CD14-positive monocyte (primary cell): ENCODE results near the gene DMBT1. TPM values are rescaled to one million over a fixed set of nuclear protein-coding genes. Genes with fewer than 3 reads are reported as not detected.

Source experiments
- DNase-seq, 3 donors: peaks; one replicate each; pipeline ENCODE4 v3.0.0-alpha.2; 2011 to 2022
- H2AFZ ChIP-seq: 2 replicates; pipeline ENCODE4 v1.6.0; 2012; ENCODE audit warnings: mild to moderate bottlenecking, low read depth, low read length, inconsistent platforms; ENCODE audit not compliant: insufficient read depth, poor library complexity, severe bottlenecking
- H3K27ac ChIP-seq, 2 donors: 1 replicate in 1 of 2; 2 replicates in 1 of 2; pipeline ENCODE4 v1.5.1; 2012 to 2013; ENCODE audit warnings: low read length in 2 of 2, control low read depth in 1 of 2, inconsistent platforms in 1 of 2, low read depth in 1 of 2, mild to moderate bottlenecking in 1 of 2
- H3K27me3 ChIP-seq, 2 donors: one replicate each; pipeline versions ENCODE4 v1.6.0 to v1.6.1; 2011 to 2013; ENCODE audit warnings: low read length in 2 of 2; ENCODE audit not compliant: control insufficient read depth in 2 of 2, insufficient read depth in 2 of 2
- H3K36me3 ChIP-seq, 2 donors: replicated peaks in 1 of 2; 1 replicate in 1 of 2; 2 replicates in 1 of 2; pipeline versions ENCODE4 v1.5.1 to v1.6.1; 2012 to 2013; ENCODE audit warnings: low read length in 2 of 2, control low read depth in 1 of 2, inconsistent platforms in 1 of 2, mild to moderate bottlenecking in 1 of 2; ENCODE audit not compliant: insufficient read depth in 2 of 2, control insufficient read depth in 1 of 2
- H3K4me1 ChIP-seq, 2 donors: 1 replicate in 1 of 2; 2 replicates in 1 of 2; pipeline versions ENCODE4 v1.5.1 to v1.6.1; 2012 to 2013; ENCODE audit warnings: low read length in 2 of 2, control low read depth in 1 of 2, inconsistent platforms in 1 of 2, mild to moderate bottlenecking in 1 of 2, moderate library complexity in 1 of 2; ENCODE audit not compliant: insufficient read depth in 2 of 2, control insufficient read depth in 1 of 2
- H3K4me2 ChIP-seq: replicated peaks from 2 replicates; pipeline ENCODE3; 2012; ENCODE audit warnings: low read length, moderate library complexity, mild to moderate bottlenecking; ENCODE audit not compliant: poor library complexity, severe bottlenecking; ENCODE audit errors: extremely low read depth
- H3K4me3 ChIP-seq, 3 experiments: fragments of 200-600 bp in 1 of 3; sonication (generic) in 1 of 3; replicated peaks in 1 of 3; 1 replicate in 2 of 3; 2 replicates in 1 of 3; pipeline ENCODE4 v1.5.1; 2011 to 2013; ENCODE audit warnings: low read length in 3 of 3, mild to moderate bottlenecking in 3 of 3, control low read depth in 2 of 3, low read depth in 2 of 3, inconsistent platforms in 1 of 3, moderate library complexity in 1 of 3
- H3K79me2 ChIP-seq: 2 replicates; pipeline ENCODE4 v1.6.0; 2012; ENCODE audit warnings: mild to moderate bottlenecking, control low read depth, inconsistent platforms, low read length, moderate library complexity; ENCODE audit not compliant: insufficient read depth
- H3K9ac ChIP-seq: 2 replicates; pipeline ENCODE4 v1.6.0; 2017; ENCODE audit warnings: low read length, mild to moderate bottlenecking; ENCODE audit not compliant: insufficient read depth, poor library complexity, severe bottlenecking
- H3K9me3 ChIP-seq, 2 donors: replicated peaks in 1 of 2; 1 replicate in 1 of 2; 2 replicates in 1 of 2; pipeline versions ENCODE4 v1.5.1 to v1.6.1; 2012 to 2013; ENCODE audit warnings: low read length in 2 of 2, control low read depth in 1 of 2; ENCODE audit not compliant: control insufficient read depth in 1 of 2, insufficient read depth in 1 of 2
- H4K20me1 ChIP-seq: 2 replicates; pipeline ENCODE4 v1.6.0; 2012; ENCODE audit warnings: mild to moderate bottlenecking, low read length, control low read depth, moderate library complexity; ENCODE audit not compliant: insufficient read depth
- H3K27ac Mint-ChIP-seq, 7 donors: one replicate each; pipeline ENCODE4 v1.8.0; 2020; ENCODE audit warnings: mild to moderate bottlenecking in 7 of 7, mixed read lengths in 7 of 7, moderate library complexity in 6 of 7, inconsistent platforms in 2 of 7
- H3K27me3 Mint-ChIP-seq, 3 donors: one replicate each; pipeline ENCODE4 v1.8.0; 2021 to 2022; ENCODE audit warnings: low read depth in 3 of 3, mild to moderate bottlenecking in 3 of 3, mixed read lengths in 3 of 3, moderate library complexity in 3 of 3, inconsistent platforms in 1 of 3
- H3K36me3 Mint-ChIP-seq, 2 donors: one replicate each; pipeline ENCODE4 v1.8.0; 2020; ENCODE audit warnings: mixed read lengths in 2 of 2, inconsistent platforms in 1 of 2, mild to moderate bottlenecking in 1 of 2
- H3K4me1 Mint-ChIP-seq: one replicate; pipeline ENCODE4 v1.8.0; 2020; ENCODE audit warnings: mild to moderate bottlenecking, mixed read lengths
- H3K4me3 Mint-ChIP-seq, 2 donors: one replicate each; pipeline ENCODE4 v1.8.0; 2020; ENCODE audit warnings: mild to moderate bottlenecking in 2 of 2, mixed read lengths in 2 of 2, moderate library complexity in 1 of 2
- H3K9me3 Mint-ChIP-seq, 7 donors: one replicate each; pipeline ENCODE4 v1.8.0; 2020 to 2022; ENCODE audit warnings: mixed read lengths in 7 of 7, mild to moderate bottlenecking in 6 of 7, moderate library complexity in 6 of 7, inconsistent platforms in 2 of 7
- CTCF ChIP-seq: fragments of 200-600 bp; IDR thresholded peaks from one replicate; pipeline ENCODE4 v1.8.0; 2022; ENCODE audit warnings: antibody characterized with exemption, mild to moderate bottlenecking
- WGBS: methylation state at CpG from one replicate; pipeline ENCODE4 v1.1.5; 2013; ENCODE audit warnings: missing lambda C conversion rate; ENCODE audit not compliant: insufficient coverage; 5-methylcytosine and 5-hydroxymethylcytosine counted together
- intact Hi-C, 2 donors: fragments of 100-400 bp; cut with micrococcal nuclease; formaldehyde crosslinking; loops; one replicate each; pipeline versions ENCODE4 v1.15.0 to v1.15.1; 2023
- polyA plus RNA-seq, 3 donors: library from polyadenylated mRNA; depleted of rRNA in 1 of 3; unstranded in 2 of 3; stranded (reverse) in 1 of 3; fragments of 300-500 nt in 2 of 3; fragments of >200 nt in 1 of 3; fragmentation: Illumina TruSeq in 2 of 3; gene quantifications; 1 replicate in 2 of 3; 2 replicates in 1 of 3; pipeline ENCODE4 v1.2.3, GENCODE V29; 2012 to 2021

DMBT1 gene
- polyA plus RNA-seq, 3 donors, result not detected

DNA sequence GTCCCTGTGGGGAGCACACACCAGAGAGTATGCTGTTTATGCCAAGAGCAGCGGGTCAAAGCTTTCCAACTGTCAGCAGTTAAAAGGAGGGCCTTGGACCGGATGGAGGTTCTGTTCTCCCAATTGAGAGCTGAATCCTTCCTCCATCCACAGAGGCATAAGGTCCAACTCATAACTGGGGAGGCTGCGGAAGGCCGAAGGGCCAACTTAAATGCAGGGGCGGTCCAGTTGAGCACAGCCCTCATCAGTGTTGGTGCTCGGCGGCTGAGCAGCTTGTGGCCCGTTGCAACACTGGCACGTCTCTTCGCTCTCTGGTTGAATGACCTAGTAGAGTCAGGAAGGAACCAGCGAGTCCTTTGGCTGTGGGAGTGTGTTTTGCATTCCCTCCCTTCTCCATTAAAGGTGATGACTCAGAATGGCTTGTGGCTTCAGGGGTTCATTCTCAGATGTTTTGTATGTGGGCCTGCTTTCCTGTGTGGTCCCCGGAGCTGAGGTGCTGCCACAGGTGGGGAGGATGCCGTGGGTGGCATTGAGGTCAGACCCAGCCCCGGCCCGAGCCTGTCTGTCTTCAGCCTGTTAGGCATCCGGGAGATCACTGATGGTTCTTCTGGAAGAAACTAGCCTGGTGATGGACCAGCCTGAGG, 44.8 kb upstream of the DMBT1 start:
- H3K79me2 ChIP-seq, result no peaks in the 10 kb centered on the region
- WGBS, result 68% methylated on average over 13 of the region's 16 CpGs
- H3K27me3 ChIP-seq, result no peaks in the 10 kb centered on the region
- no peak overlapping the region for H3K4me3 ChIP-seq
- no peak overlapping the region for H3K4me2 ChIP-seq
- H3K36me3 ChIP-seq, result no peaks in the 10 kb centered on the region
- TF ChIP-seq CTCF, result no peak
- no peak overlapping the region for H3K9ac ChIP-seq
- H3K27me3 Mint-ChIP-seq, result peaks cover 3 to 4% (median 4%) of the 10 kb centered on the region in 3 donors
- H3K4me3 Mint-ChIP-seq, result no peak overlapping the region
- H2AFZ ChIP-seq, result no peak overlapping the region
- peaks cover 0 to 3% (median 0%) of the 10 kb centered on the region in 7 donors for H3K9me3 Mint-ChIP-seq
- H3K27ac Mint-ChIP-seq, result peak overlapping the region in 1 of 7 donors; percentile 25
- no peak overlapping the region for H3K27ac ChIP-seq
- H3K4me1 Mint-ChIP-seq, result peaks cover 4% of the 10 kb centered on the region
- intact Hi-C loops, result no loop called here
- no peaks in the 10 kb centered on the region for H3K36me3 Mint-ChIP-seq
- H3K4me1 ChIP-seq, result no peaks in the 10 kb centered on the region
- no peaks in the 10 kb centered on the region for H4K20me1 ChIP-seq
- no peak for DNase-seq
- no peaks in the 10 kb centered on the region for H3K9me3 ChIP-seq

DNA sequence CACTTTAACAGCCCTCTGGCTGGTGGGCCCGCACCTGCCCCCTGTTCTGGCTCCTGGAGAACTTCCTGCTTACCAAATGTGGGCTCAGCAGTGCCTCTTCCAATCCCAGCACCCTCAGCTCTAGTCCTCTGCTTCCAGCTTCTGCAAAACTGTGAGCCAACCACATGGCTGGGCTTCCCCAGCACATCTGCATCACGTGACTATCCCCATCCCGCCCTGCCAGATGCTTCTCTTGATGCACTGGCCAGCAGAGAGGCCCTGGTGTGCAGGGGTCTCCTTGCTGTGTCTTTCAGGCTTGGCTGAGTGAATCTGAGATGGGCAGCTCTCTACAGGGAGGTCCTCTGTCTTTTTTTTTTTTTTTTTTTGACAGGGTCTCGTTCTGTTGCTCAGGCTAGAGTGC, 43.8 kb upstream of the DMBT1 start:
- peaks cover 4% of the 10 kb centered on the region for H3K4me1 Mint-ChIP-seq
- no peak overlapping the region for H3K27ac Mint-ChIP-seq

More for the DNA sequence above, 43.8 kb upstream of the DMBT1 start:
- no peaks in the 10 kb centered on the region for H3K36me3 ChIP-seq
- no peak for TF ChIP-seq CTCF
- no peak for DNase-seq
- Mint-ChIP-seq H3K27me3 (peaks cover 4 to 6% (median 4%) of the 10 kb centered on the region in 3 donors), H3K9me3 (peaks cover 0 to 3% (median 0%) of the 10 kb centered on the region in 7 donors), H3K4me3 (no peak overlapping the region), H3K36me3 (no peaks in the 10 kb centered on the region)
- H2AFZ ChIP-seq, result no peak overlapping the region
- no peaks in the 10 kb centered on the region for H3K79me2 ChIP-seq
- H3K27me3 ChIP-seq, result no peaks in the 10 kb centered on the region
- H3K9ac ChIP-seq, result no peak overlapping the region
- intact Hi-C loops, result no loop called here
- H3K9me3 ChIP-seq, result no peaks in the 10 kb centered on the region
- no peak overlapping the region for H3K4me3 ChIP-seq
- H4K20me1 ChIP-seq, result no peaks in the 10 kb centered on the region
- H3K4me2 ChIP-seq, result no peak overlapping the region
- no peaks in the 10 kb centered on the region for H3K4me1 ChIP-seq
- 31% methylated on average over 3 of the region's 4 CpGs for WGBS
- H3K27ac ChIP-seq, result no peak overlapping the region
